T-helper 22 cell (primary cell): ENCODE results near the gene CLEC20A.

Source experiments
- DNase-seq: peaks from one replicate; pipeline ENCODE4 v3.0.0-alpha.2; 2020; ENCODE audit warnings: low read depth

Gene CLEC20A

GRCh38 chr1:178470411-178470960, 26.3 kb downstream of the CLEC20A start:
- no peak for DNase-seq

GRCh38 chr1:178467837-178468236, 28.9 kb downstream of the CLEC20A start:
- DNase-seq, result no peak

GRCh38 chr1:178465011-178465410, 31.8 kb downstream of the CLEC20A start:
- DNase-seq, result no peak

DNA sequence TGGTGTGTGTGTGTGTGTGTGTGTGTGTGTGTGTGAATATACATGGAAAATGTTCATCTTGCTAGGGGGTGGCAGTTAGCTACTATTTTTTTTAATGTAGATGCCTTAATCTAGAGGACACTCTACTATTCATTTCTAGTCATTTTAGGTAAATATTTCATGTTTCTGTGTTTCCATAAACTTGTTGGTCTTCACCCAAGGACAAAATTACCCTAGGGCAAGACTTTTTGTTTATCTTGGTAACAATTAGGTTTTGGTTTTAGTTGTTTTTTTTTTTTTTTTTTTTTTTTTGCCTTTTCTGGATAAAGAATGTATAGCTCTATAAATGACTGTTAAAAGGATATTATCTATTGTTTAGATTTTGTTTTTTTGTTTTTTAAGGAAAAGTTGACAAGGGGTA, 32.2 kb downstream of the CLEC20A start:
- DNase-seq, result no peak

GRCh38 chr1:178464141-178464540, 32.6 kb downstream of the CLEC20A start:
- DNase-seq, result no peak

DNA sequence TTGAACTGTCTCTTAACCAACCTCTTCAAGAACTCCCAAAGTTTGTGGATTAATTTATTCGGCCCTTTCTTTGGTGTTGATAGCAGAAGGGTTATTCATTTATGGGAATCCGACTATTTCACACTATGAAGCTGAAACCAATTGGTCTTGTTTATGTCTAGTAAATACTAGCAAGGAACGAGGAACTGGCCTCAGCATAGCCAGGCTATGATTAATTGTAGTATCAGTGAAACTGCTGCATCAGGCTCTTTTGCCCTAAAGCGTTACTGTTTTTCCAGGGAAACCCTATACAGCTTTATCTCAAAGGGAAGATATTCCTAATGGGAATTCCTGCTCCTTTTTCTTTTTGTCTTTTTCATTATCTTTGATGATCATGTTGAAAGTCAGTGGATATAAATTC, 35.1 kb downstream of the CLEC20A start:
- no peak for DNase-seq

DNA sequence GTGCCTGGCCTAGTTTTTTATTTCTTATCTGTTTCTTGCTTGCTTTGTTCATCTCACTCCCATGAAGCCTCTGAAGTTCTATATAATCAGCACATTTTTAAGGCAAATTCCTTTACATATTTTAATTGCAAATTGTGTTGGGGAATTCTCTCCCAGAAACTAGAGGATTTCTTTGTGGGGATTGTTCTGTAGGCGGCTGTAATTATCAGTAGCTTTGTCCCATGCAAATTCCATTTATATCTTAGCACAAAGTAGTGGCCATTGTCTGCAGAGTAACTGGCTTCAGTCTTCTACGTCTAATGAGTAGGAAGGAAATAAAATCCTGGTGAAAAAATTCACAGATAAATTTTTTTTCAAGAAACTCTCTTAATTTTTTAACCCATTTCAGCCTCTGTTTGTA, 35.7 kb downstream of the CLEC20A start:
- no peak for DNase-seq

DNA sequence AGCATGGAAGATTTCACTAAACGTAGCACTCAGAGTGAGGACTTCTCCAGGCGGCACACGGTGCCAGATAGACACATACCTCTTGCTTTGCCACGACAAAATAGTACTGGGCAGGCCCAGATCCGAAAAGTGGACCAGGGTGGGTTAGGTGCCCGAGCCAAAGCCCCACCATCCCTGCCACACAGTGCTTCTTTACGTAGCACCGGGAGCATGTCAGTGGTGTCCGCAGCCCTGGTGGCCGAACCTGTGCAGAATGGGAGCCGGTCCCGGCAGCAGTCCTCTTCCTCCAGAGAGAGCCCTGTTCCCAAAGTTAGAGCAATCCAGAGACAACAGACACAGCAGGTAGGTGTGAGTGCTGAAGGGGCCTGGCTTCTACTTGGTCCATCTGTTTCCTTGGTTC, 38.6 kb downstream of the CLEC20A start:
- no peak for DNase-seq

DNA sequence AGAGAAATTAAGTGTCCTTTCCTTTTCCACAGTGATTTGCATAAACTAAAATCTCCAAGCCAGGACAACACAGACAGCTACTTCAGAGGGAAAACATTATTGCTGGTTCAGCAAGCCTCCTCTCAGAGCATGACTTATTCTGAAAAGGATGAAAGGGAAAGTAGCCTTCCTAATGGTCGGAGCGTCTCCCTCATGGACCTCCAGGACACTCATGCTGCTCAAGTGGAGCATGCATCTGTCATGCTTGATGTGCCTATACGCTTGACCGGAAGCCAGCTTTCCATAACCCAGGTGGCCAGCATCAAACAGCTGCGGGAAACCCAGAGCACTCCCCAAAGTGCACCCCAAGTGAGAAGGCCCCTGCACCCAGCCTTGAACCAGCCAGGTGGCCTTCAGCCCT, 39.1 kb downstream of the CLEC20A start:
- DNase-seq, result no peak

- DNase-seq, result no peak
Observed at GRCh38 chr1:178456472-178456871, 40.3 kb downstream of the CLEC20A start.

GRCh38 chr1:178452013-178452412, 44.8 kb downstream of the CLEC20A start:
- DNase-seq, result no peak

GRCh38 chr1:178451529-178451928, 45.2 kb downstream of the CLEC20A start:
- DNase-seq, result no peak

GRCh38 chr1:178450871-178451270, 45.9 kb downstream of the CLEC20A start:
- no peak for DNase-seq

DNA sequence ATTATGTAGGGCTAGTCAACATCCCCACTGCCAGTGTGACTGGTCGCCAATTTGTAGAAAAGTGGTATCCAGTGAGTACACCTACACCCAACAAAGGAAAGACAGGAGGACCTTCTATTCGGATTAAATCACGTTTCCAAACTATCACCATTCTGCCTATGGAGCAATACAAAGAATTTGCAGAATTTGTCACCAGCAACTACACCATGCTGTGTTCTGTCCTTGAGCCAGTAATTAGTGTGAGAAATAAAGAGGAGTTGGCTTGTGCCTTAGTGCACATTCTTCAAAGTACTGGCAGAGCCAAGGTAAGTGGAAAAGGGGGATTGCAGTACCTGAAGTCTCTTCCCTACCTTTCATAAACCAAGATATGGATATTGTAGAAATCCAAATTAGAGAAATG, 53.8 kb downstream of the CLEC20A start:
- DNase-seq, result no peak

- DNase-seq, result no peak
Observed at GRCh38 chr1:178438432-178438831, 58.3 kb downstream of the CLEC20A start.

GRCh38 chr1:178436899-178437298, 59.9 kb downstream of the CLEC20A start:
- DNase-seq, result no peak

DNA sequence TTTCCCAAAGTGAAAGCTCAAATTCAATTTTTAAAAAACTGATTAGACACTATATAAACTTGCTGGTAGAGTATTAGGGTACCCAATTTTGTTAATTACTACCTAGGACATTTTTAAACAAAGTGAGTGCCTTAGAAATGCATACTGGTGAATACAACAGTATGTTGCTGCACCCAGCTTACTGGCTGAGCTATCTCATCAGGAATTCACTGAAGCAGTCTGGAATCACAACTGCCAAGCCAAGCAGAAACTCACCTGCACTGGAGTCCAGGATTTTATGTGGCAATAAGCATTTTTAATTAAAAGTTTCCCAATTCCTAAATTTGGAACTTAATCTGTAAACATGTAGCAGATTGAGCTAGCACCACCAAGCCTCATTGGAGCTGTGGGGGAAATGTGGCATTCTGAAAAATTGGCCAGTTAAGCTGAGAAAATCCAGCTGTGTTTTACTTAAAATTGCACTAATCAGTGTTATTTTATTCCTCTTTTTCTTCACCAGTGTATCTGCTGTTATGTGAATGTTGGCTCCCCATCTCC, 61.8 kb downstream of the CLEC20A start:
- DNase-seq, result no peak

DNA sequence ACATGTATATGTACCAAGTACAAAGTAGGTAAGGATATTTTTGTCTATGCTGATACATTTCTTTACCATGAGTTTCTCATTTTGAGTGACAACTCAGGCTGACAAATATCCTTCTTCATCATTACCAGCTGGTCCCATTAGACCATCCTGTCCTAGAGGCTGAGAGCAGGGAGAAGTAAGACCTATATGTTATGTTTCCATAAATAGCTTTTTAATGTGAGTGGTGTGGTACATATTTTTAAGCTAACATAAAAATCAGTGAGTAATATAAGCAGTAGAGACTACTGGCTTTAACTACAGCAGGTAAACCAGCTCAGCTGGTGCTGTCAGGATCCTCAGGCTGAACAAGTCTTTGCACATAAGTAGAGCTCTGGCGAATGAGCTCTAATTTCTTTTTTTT, 62.4 kb downstream of the CLEC20A start:
- no peak for DNase-seq
